MM.1S (cell line): ENCODE measurements around the gene DNAH9.
"Not testable (repeated sequence)": the region's sequence is repeated elsewhere in the genome, so short reads cannot be mapped to it uniquely, and the experiment has no call there.

Source experiments
- DNase-seq: peaks from one replicate; pipeline ENCODE4 v3.0.0-alpha.2; 2015
- H2AFZ ChIP-seq: fragments of 300-600 bp; sonication (generic); 2 replicates; pipeline ENCODE4 v1.6.0; 2016; ENCODE audit warnings: antibody characterized with exemption, low read length
- H3F3A ChIP-seq: fragments of 300-600 bp; sonication (generic); 2 replicates; pipeline ENCODE4 v1.6.1; 2016; ENCODE audit warnings: mild to moderate bottlenecking, antibody characterized with exemption, low read length, moderate library complexity, mixed read lengths; ENCODE audit not compliant: insufficient read depth
- H3K27ac ChIP-seq: fragments of 300-600 bp; sonication (generic); 2 replicates; pipeline ENCODE4 v1.5.1; 2016; ENCODE audit warnings: mild to moderate bottlenecking, low read length
- H3K27me3 ChIP-seq: fragments of 300-600 bp; sonication (generic); replicated peaks from 2 replicates; pipeline ENCODE4 v1.6.0; 2016; ENCODE audit warnings: low read length; ENCODE audit not compliant: insufficient read depth
- H3K36me3 ChIP-seq: fragments of 300-600 bp; sonication (generic); replicated peaks from 2 replicates; pipeline ENCODE4 v1.6.1; 2016; ENCODE audit warnings: mild to moderate bottlenecking, low read length, mixed read lengths; ENCODE audit not compliant: insufficient read depth
- H3K4me1 ChIP-seq: fragments of 300-600 bp; sonication (generic); 2 replicates; pipeline ENCODE4 v1.6.1; 2016; ENCODE audit warnings: low read length, mixed read lengths
- H3K4me2 ChIP-seq: fragments of 300-600 bp; sonication (generic); 2 replicates; pipeline ENCODE4 v1.6.0; 2016; ENCODE audit warnings: low read depth, low read length
- H3K4me3 ChIP-seq: fragments of 300-600 bp; sonication (generic); 2 replicates; pipeline ENCODE4 v1.5.1; 2016; ENCODE audit warnings: low read length, mixed read lengths
- H3K79me2 ChIP-seq: fragments of 300-600 bp; sonication (generic); 2 replicates; pipeline ENCODE4 v1.6.1; 2016; ENCODE audit warnings: mixed run types, low read length, mixed read lengths
- H3K9ac ChIP-seq: fragments of 300-600 bp; sonication (generic); 2 replicates; pipeline ENCODE4 v1.6.1; 2016; ENCODE audit warnings: low read length, mixed read lengths
- H3K9me2 ChIP-seq: fragments of 300-600 bp; sonication (generic); replicated peaks from 2 replicates; pipeline ENCODE4 v1.6.1; 2016; ENCODE audit warnings: mild to moderate bottlenecking, low read length, mixed read lengths; ENCODE audit not compliant: insufficient read depth
- H3K9me3 ChIP-seq: fragments of 300-600 bp; sonication (generic); replicated peaks from 2 replicates; pipeline ENCODE4 v1.6.1; 2016; ENCODE audit warnings: mild to moderate bottlenecking, low read length, mixed read lengths; ENCODE audit not compliant: insufficient read depth
- H4K20me1 ChIP-seq: fragments of 300-600 bp; sonication (generic); 2 replicates; pipeline ENCODE4 v1.6.1; 2016; ENCODE audit warnings: mild to moderate bottlenecking, low read length, moderate library complexity, mixed read lengths; ENCODE audit not compliant: insufficient read depth
- EZH2 ChIP-seq: fragments of 300-600 bp; sonication (generic); optimal IDR thresholded peaks from 2 replicates; pipeline ENCODE3; 2017; ENCODE audit warnings: low read depth, mild to moderate bottlenecking, antibody characterized with exemption, low read length, mixed read lengths
- EZH2phosphoT487 ChIP-seq: fragments of 300-600 bp; sonication (generic); IDR thresholded peaks from 2 replicates; pipeline ENCODE4 v1.6.1; 2018; ENCODE audit warnings: antibody characterized with exemption, low read length
- TF ChIP-seq, protein P1 (sequence below): fragments of 300-600 bp; sonication (generic); IDR thresholded peaks from 2 replicates; pipeline ENCODE4 v1.5.1; 2016; ENCODE audit warnings: antibody characterized with exemption, low read length, mixed read lengths

Gene DNAH9

DNA sequence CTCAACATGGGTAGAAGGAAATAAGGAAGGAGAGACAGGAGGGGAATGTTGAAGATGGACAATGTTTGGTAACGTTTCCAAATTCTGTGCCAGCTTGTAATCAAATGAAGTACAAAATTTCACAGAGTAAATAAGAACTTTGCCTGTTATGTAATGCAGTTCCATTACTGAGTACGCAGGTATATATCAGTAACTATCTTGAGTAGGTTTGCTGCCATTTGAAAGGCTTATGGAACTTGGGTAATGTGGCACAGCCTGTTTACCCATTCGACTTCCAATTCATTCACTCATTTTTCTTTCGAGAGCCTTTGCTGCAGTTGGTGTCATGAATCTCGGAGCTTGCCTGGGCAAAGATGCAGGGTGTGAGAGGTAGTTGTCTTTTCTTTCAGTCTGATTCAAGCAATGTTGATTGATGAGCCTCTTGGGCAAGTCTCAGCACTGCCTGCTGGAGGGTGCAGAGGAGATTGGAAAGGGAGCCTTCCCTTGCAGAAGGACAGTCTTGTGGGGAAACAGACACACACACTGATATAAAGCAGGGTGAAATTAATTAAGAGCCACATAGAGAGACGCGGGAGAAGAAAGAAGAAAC, 345.6 kb downstream of the DNAH9 start:
- Histone ChIP-seq H3F3A (no peaks in the 10 kb centered on the region), H3K4me1 (no peaks in the 10 kb centered on the region), H2AFZ (no peak overlapping the region), H3K36me3 (no peaks in the 10 kb centered on the region), H3K9ac (no peak overlapping the region), H3K27ac (no peak overlapping the region), H3K9me3 (no peaks in the 10 kb centered on the region), H3K27me3 (no peaks in the 10 kb centered on the region), H3K9me2 (no peaks in the 10 kb centered on the region), H3K4me3 (no peak overlapping the region), H3K79me2 (no peaks in the 10 kb centered on the region), H4K20me1 (no peaks in the 10 kb centered on the region), H3K4me2 (no peak overlapping the region)
- no peak for TF ChIP-seq EZH2
- no peak for TF ChIP-seq EZH2phosphoT487
- TF ChIP-seq, protein P1, sequence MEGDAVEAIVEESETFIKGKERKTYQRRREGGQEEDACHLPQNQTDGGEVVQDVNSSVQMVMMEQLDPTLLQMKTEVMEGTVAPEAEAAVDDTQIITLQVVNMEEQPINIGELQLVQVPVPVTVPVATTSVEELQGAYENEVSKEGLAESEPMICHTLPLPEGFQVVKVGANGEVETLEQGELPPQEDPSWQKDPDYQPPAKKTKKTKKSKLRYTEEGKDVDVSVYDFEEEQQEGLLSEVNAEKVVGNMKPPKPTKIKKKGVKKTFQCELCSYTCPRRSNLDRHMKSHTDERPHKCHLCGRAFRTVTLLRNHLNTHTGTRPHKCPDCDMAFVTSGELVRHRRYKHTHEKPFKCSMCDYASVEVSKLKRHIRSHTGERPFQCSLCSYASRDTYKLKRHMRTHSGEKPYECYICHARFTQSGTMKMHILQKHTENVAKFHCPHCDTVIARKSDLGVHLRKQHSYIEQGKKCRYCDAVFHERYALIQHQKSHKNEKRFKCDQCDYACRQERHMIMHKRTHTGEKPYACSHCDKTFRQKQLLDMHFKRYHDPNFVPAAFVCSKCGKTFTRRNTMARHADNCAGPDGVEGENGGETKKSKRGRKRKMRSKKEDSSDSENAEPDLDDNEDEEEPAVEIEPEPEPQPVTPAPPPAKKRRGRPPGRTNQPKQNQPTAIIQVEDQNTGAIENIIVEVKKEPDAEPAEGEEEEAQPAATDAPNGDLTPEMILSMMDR: no peak
- no peak for DNase-seq

DNA sequence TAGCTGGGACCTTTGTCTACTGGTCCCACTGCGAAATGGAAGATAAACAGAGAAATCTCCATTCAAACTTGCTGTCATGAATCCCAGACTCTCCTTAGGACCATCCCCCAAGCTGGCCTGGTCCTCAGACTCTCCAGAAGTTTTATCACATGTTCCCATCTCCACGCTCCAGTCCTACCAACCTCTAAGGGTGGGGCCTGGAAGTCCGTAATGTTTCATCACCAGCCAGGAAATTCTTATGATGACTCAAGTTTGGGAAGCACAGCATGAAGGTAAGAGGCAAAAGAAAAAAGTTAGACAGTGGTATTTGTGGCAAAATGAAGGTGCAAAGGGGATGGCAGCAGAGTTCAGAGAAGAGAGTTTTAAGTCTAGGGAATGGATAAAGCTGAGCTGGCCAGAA, 346.3 kb downstream of the DNAH9 start:
- no peak overlapping the region for H3K4me2 ChIP-seq
- no peak overlapping the region for H2AFZ ChIP-seq
- no peaks in the 10 kb centered on the region for H3K27me3 ChIP-seq
- no peak overlapping the region for H3K4me3 ChIP-seq
- no peak for TF ChIP-seq EZH2
- no peak for TF ChIP-seq EZH2phosphoT487
- TF ChIP-seq, protein P1: no peak
- no peaks in the 10 kb centered on the region for H3K9me3 ChIP-seq
- no peaks in the 10 kb centered on the region for H3K36me3 ChIP-seq
- H4K20me1 ChIP-seq: no peaks in the 10 kb centered on the region
- no peaks in the 10 kb centered on the region for H3F3A ChIP-seq
- H3K9me2 ChIP-seq: no peaks in the 10 kb centered on the region
- H3K9ac ChIP-seq: no peak overlapping the region
- DNase-seq: no peak
- H3K27ac ChIP-seq: no peak overlapping the region
- no peaks in the 10 kb centered on the region for H3K79me2 ChIP-seq
- no peaks in the 10 kb centered on the region for H3K4me1 ChIP-seq

DNA sequence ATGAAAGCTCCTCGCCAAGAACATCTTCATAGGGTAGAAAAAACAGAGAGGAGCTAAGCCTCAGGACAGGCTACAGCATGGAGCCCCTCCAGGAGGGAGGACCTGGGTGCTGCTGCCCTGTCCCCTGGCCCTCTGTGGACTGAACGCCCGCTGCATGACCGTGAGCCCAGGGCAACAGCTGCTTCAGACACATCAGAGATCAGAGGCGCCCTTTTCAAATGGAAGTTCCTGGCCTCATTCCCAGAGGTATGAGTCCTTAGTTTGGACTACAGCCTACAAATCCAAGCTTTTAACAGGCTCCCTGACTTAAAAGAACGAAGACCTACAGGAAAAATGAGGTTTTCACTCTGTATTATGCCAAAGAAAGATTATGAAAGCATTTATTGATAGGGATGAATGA, 350.5 kb downstream of the DNAH9 start:
- H3K9ac ChIP-seq: no peak overlapping the region
- H3K4me2 ChIP-seq: no peak overlapping the region
- TF ChIP-seq EZH2phosphoT487 (no peak), EZH2 (no peak)
- TF ChIP-seq, protein P1: no peak
- no peak overlapping the region for H3K27ac ChIP-seq
- no peak overlapping the region for H2AFZ ChIP-seq
- no peaks in the 10 kb centered on the region for H3F3A ChIP-seq
- H3K9me3 ChIP-seq: no peaks in the 10 kb centered on the region
- H3K4me3 ChIP-seq: no peak overlapping the region
- DNase-seq: no peak
- no peaks in the 10 kb centered on the region for H4K20me1 ChIP-seq
- H3K4me1 ChIP-seq: no peaks in the 10 kb centered on the region
- H3K9me2 ChIP-seq: no peaks in the 10 kb centered on the region
- H3K27me3 ChIP-seq: no peaks in the 10 kb centered on the region
- no peaks in the 10 kb centered on the region for H3K79me2 ChIP-seq
- H3K36me3 ChIP-seq: no peaks in the 10 kb centered on the region

DNA sequence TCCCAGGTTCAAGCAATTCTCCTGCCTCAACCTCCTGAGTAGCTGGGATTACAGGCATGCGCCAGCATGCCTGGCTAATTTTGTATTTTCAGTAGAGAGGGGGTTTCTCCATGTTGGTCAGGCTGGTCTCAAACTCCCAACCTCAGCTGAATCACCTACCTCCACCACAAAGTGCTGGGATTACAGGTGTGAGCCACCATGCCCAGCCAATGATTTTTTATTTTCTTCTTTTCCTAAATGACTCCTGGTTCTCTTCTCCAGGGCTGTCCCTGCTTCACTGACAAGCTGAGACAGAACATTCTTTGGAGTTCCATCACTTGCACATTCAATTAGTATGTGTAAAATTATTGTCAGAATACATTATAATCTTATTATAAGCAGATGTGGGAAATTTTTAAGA, 351.3 kb downstream of the DNAH9 start:
- not testable (repeated sequence) for H3F3A ChIP-seq, H3K79me2 ChIP-seq, H3K36me3 ChIP-seq, H4K20me1 ChIP-seq, H3K4me2 ChIP-seq, DNase-seq, H3K4me1 ChIP-seq, H3K27ac ChIP-seq, H3K27me3 ChIP-seq, H3K9me2 ChIP-seq, H3K9ac ChIP-seq, H2AFZ ChIP-seq, H3K9me3 ChIP-seq, H3K4me3 ChIP-seq
